Peyer's patch (tissue), 4 donors: ENCODE data around the gene TMEM271.

Source experiments
- POLR2A ChIP-seq, 2 donors: fragments of 450-650 bp; IDR thresholded peaks; one replicate each; pipeline ENCODE4 v1.5.1; 2017; ENCODE audit warnings: antibody characterized with exemption in 2 of 2, mild to moderate bottlenecking in 2 of 2, moderate library complexity in 2 of 2
- TF ChIP-seq, protein P1 (sequence below), 6 experiments: fragments of 450-650 bp in 4 of 6; fragments of 200-600 bp in 2 of 6; sonication (generic) in 1 of 6; IDR thresholded peaks; one replicate each; pipeline ENCODE4 v1.5.1; 2017 to 2019; ENCODE audit warnings: antibody characterized with exemption in 6 of 6, mild to moderate bottlenecking in 3 of 6, moderate library complexity in 1 of 6

DNA sequence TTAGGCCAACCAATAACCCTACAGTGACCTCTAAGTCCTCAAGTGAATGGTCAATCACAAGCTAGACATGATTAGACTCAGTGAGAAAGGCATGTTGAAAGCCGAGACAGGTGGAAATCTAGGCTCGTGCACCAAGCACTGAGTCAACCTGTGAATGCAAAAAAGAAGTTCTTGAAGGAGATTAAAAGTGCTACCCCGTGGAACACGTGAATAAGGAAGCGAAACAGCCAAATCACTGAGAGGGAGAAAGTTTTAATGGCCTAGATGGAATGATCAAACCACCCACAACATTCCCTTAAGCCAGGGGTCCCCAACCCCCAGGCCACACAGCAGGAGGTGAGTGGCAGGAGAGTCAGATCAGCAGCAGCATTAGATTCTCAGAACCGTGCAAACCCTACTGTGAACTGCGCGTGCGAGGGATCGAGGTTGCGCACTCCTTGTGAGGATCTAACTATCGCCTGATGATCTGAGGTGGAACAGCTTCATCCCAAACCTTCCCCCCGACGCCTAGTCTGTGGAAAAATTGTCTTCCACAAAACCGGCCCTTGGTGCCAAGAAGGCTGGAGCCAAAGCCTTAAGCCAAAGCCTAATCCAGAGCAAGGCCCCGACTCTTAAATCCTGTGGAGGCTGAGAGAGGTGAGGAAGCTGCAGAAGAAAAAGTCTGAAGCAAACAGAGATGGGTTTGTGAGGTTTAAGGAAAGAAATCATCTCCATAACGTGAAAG is 29.8 kb upstream of the TMEM271 start:
- TF ChIP-seq, protein P1, sequence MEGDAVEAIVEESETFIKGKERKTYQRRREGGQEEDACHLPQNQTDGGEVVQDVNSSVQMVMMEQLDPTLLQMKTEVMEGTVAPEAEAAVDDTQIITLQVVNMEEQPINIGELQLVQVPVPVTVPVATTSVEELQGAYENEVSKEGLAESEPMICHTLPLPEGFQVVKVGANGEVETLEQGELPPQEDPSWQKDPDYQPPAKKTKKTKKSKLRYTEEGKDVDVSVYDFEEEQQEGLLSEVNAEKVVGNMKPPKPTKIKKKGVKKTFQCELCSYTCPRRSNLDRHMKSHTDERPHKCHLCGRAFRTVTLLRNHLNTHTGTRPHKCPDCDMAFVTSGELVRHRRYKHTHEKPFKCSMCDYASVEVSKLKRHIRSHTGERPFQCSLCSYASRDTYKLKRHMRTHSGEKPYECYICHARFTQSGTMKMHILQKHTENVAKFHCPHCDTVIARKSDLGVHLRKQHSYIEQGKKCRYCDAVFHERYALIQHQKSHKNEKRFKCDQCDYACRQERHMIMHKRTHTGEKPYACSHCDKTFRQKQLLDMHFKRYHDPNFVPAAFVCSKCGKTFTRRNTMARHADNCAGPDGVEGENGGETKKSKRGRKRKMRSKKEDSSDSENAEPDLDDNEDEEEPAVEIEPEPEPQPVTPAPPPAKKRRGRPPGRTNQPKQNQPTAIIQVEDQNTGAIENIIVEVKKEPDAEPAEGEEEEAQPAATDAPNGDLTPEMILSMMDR (IDR thresholded peaks at IDR 0.05) = no peak
- no peak for TF ChIP-seq POLR2A (IDR thresholded peaks at IDR 0.05)
